GM06990 (cell line): Measurements from ENCODE around the gene TRPC1.
"Not testable (repeated sequence)": the region's sequence is repeated elsewhere in the genome, so short reads cannot be mapped to it uniquely, and the experiment has no call there.

Experiments
- DNase-seq: peaks from one replicate; pipeline ENCODE4 v3.0.0-alpha.2; 2011; ENCODE audit not compliant: insufficient read length; ENCODE audit errors: extremely low read depth
- H3K27me3 ChIP-seq: replicated peaks from 2 replicates; pipeline ENCODE4 v1.6.0; 2011; ENCODE audit warnings: low read length; ENCODE audit not compliant: control insufficient read depth, insufficient read depth
- H3K36me3 ChIP-seq: 2 replicates; pipeline ENCODE4 v1.5.1; 2011; ENCODE audit warnings: low read length; ENCODE audit not compliant: control insufficient read depth, insufficient read depth
- H3K4me3 ChIP-seq: replicated peaks from 2 replicates; pipeline ENCODE4 v1.5.1; 2011; ENCODE audit warnings: low read depth, mild to moderate bottlenecking, control low read depth, low read length
- CTCF ChIP-seq: IDR thresholded peaks from 2 replicates; pipeline ENCODE4 v1.5.1; 2011; ENCODE audit warnings: low read length, control low read depth, mild to moderate bottlenecking, inconsistent platforms; ENCODE audit not compliant: insufficient read depth, poor library complexity, severe bottlenecking

TRPC1 gene

GRCh38 chr3:142734834-142735233, 11.0 kb downstream of the TRPC1 start:
- no peak for DNase-seq
- TF ChIP-seq CTCF: no peak

GRCh38 chr3:142735462-142735861, 11.6 kb downstream of the TRPC1 start:
- DNase-seq: no peak
- no peaks in the 10 kb centered on the region for H3K36me3 ChIP-seq
- no peaks in the 10 kb centered on the region for H3K27me3 ChIP-seq
- TF ChIP-seq CTCF: no peak
- no peak overlapping the region for H3K4me3 ChIP-seq

More at GRCh38 chr3:142734834-142735233, 11.0 kb downstream of the TRPC1 start:
- H3K27me3 ChIP-seq: no peaks in the 10 kb centered on the region
- H3K36me3 ChIP-seq: no peaks in the 10 kb centered on the region
- H3K4me3 ChIP-seq: no peak overlapping the region

GRCh38 chr3:142738396-142738795, 14.6 kb downstream of the TRPC1 start:
- Histone ChIP-seq H3K4me3 (no peak overlapping the region), H3K36me3 (no peaks in the 10 kb centered on the region), H3K27me3 (no peaks in the 10 kb centered on the region)
- no peak for DNase-seq
- TF ChIP-seq CTCF: no peak

GRCh38 chr3:142746646-142747045, 22.8 kb downstream of the TRPC1 start:
- DNase-seq: no peak
- H3K27me3 ChIP-seq: no peaks in the 10 kb centered on the region
- TF ChIP-seq CTCF: no peak
- H3K4me3 ChIP-seq: no peak overlapping the region
- no peaks in the 10 kb centered on the region for H3K36me3 ChIP-seq

- H3K27me3 ChIP-seq, H3K4me3 ChIP-seq, DNase-seq, H3K36me3 ChIP-seq: not testable (repeated sequence)
These were observed 26.7 kb downstream of the TRPC1 start for GRCh38 chr3:142750531-142750930.

- not testable (repeated sequence) for H3K36me3 ChIP-seq, H3K4me3 ChIP-seq, H3K27me3 ChIP-seq, DNase-seq
These were observed 28.8 kb downstream of the TRPC1 start for GRCh38 chr3:142752605-142753004.

- H3K4me3 ChIP-seq: no peak overlapping the region
- H3K27me3 ChIP-seq: no peaks in the 10 kb centered on the region
- no peak for TF ChIP-seq CTCF
- DNase-seq: no peak
- no peaks in the 10 kb centered on the region for H3K36me3 ChIP-seq
These were observed 30.7 kb downstream of the TRPC1 start for GRCh38 chr3:142754494-142754893.
